Central memory CD8-positive, alpha-beta T cell (primary cell): ENCODE data around the gene CCDC107.
A peak's percentile ranks its signal among the peaks of the same experiment; 100 is the strongest.
"Not testable (repeated sequence)": the region's sequence is repeated elsewhere in the genome, so short reads cannot be mapped to it uniquely, and the experiment has no call there.

ENCODE experiments used
- ATAC-seq: fragments of 150-1000 bp; cut with Tn5 transposase; replicated peaks from 2 replicates; pipeline ENCODE4 v1.10.0; 2022; ENCODE audit warnings: mild to moderate bottlenecking, moderate FRiP score, moderate number of reproducible peaks; ENCODE audit not compliant: poor library complexity, severe bottlenecking; ENCODE audit errors: extremely low read depth
- DNase-seq, 2 donors: peaks; one replicate each; pipeline ENCODE4 v3.0.0; 2021; ENCODE audit warnings: low spot score in 2 of 2
- H3K27ac Mint-ChIP-seq: one replicate; pipeline ENCODE4 v1.8.0; 2022; ENCODE audit warnings: low read depth, mild to moderate bottlenecking, moderate library complexity, mixed read lengths
- H3K27me3 Mint-ChIP-seq: one replicate; pipeline ENCODE4 v1.8.0; 2022; ENCODE audit warnings: mixed read lengths
- H3K36me3 Mint-ChIP-seq: one replicate; pipeline ENCODE4 v1.8.0; 2022; ENCODE audit warnings: mild to moderate bottlenecking, moderate library complexity, mixed read lengths; ENCODE audit not compliant: insufficient read depth
- H3K4me1 Mint-ChIP-seq: one replicate; pipeline ENCODE4 v1.8.0; 2022; ENCODE audit warnings: mixed read lengths
- H3K4me3 Mint-ChIP-seq: one replicate; pipeline ENCODE4 v1.8.0; 2022; ENCODE audit warnings: mild to moderate bottlenecking, moderate library complexity, mixed read lengths
- H3K9me3 Mint-ChIP-seq: one replicate; pipeline ENCODE4 v1.8.0; 2022; ENCODE audit warnings: mixed read lengths

The CCDC107 gene

GRCh38 chr9:35658137-35658967 lies at the start of gene CCDC107:
Gene CCDC107, plus strand, starts transcription at chr9:35658292. Its CDS starts 88 bp downstream, at chr9:35658380.
- Mint-ChIP-seq H3K4me1 (peaks cover 66% of the 10 kb centered on the region), H3K4me3 (peak within 1 kb of the TSS; percentile 91), H3K27me3 (no peaks in the 10 kb centered on the region), H3K9me3 (no peaks in the 10 kb centered on the region), H3K27ac (peak within 1 kb of the TSS; percentile 100), H3K36me3 (peaks cover 44% of the 10 kb centered on the region)
- ATAC-seq (peak; percentile 53), DNase-seq (peak; percentile 75 to 81)

GRCh38 chr9:35609001-35609819 lies 48.9 kb upstream of the CCDC107 start:
- no peak for DNase-seq
- no peak overlapping the region for H3K4me3 Mint-ChIP-seq
- peaks cover 41% of the 10 kb centered on the region for H3K4me1 Mint-ChIP-seq
- H3K36me3 Mint-ChIP-seq, result peaks cover 11% of the 10 kb centered on the region
- ATAC-seq, result no peak
- no peaks in the 10 kb centered on the region for H3K27me3 Mint-ChIP-seq
- no peak overlapping the region for H3K27ac Mint-ChIP-seq
- no peaks in the 10 kb centered on the region for H3K9me3 Mint-ChIP-seq

- Mint-ChIP-seq H3K27me3 (no peaks in the 10 kb centered on the region), H3K4me3 (no peak overlapping the region), H3K9me3 (no peaks in the 10 kb centered on the region), H3K4me1 (peaks cover 35% of the 10 kb centered on the region), H3K27ac (no peak overlapping the region), H3K36me3 (peaks cover 6% of the 10 kb centered on the region)
- no peak for ATAC-seq
- no peak for DNase-seq
Measured at GRCh38 chr9:35609820-35610163, 48.3 kb upstream of the CCDC107 start.

GRCh38 chr9:35611230-35611797 lies 46.8 kb upstream of the CCDC107 start:
- ATAC-seq (peak; percentile 77), DNase-seq (peak; percentile 30 to 38)
- Mint-ChIP-seq H3K9me3 (no peaks in the 10 kb centered on the region), H3K27ac (no peak overlapping the region), H3K4me3 (no peak overlapping the region), H3K36me3 (peaks cover 7% of the 10 kb centered on the region), H3K4me1 (peaks cover 35% of the 10 kb centered on the region), H3K27me3 (no peaks in the 10 kb centered on the region)

GRCh38 chr9:35612066-35612465 lies 46.0 kb upstream of the CCDC107 start:
- H3K27me3 Mint-ChIP-seq, ATAC-seq, DNase-seq, H3K4me3 Mint-ChIP-seq, H3K36me3 Mint-ChIP-seq, H3K27ac Mint-ChIP-seq, H3K9me3 Mint-ChIP-seq: not testable (repeated sequence)
- peaks cover 37% of the 10 kb centered on the region for H3K4me1 Mint-ChIP-seq

- DNase-seq, result no peak
- H3K36me3 Mint-ChIP-seq, result peaks cover 9% of the 10 kb centered on the region
- no peak for ATAC-seq
- no peaks in the 10 kb centered on the region for H3K9me3 Mint-ChIP-seq
- no peaks in the 10 kb centered on the region for H3K27me3 Mint-ChIP-seq
- peaks cover 37% of the 10 kb centered on the region for H3K4me1 Mint-ChIP-seq
- H3K27ac Mint-ChIP-seq, result no peak overlapping the region
- H3K4me3 Mint-ChIP-seq, result no peak overlapping the region
Measured at GRCh38 chr9:35612843-35613242, 45.2 kb upstream of the CCDC107 start.

GRCh38 chr9:35615981-35616680 lies 42.0 kb upstream of the CCDC107 start:
- no peak for ATAC-seq
- no peak for DNase-seq
- H3K4me3 Mint-ChIP-seq, result peak overlapping the region; percentile 86
- H3K9me3 Mint-ChIP-seq, result no peaks in the 10 kb centered on the region
- peak overlapping the region; percentile 96 for H3K27ac Mint-ChIP-seq
- H3K4me1 Mint-ChIP-seq, result peaks cover 50% of the 10 kb centered on the region
- peaks cover 7% of the 10 kb centered on the region for H3K36me3 Mint-ChIP-seq
- no peaks in the 10 kb centered on the region for H3K27me3 Mint-ChIP-seq

GRCh38 chr9:35616681-35617459 lies 41.2 kb upstream of the CCDC107 start:
- Mint-ChIP-seq H3K27me3 (no peaks in the 10 kb centered on the region), H3K36me3 (peaks cover 7% of the 10 kb centered on the region), H3K9me3 (no peaks in the 10 kb centered on the region), H3K27ac (peak overlapping the region; percentile 96), H3K4me3 (peak overlapping the region; percentile 86), H3K4me1 (peaks cover 42% of the 10 kb centered on the region)
- peak; percentile 63 for ATAC-seq
- DNase-seq, result peak; percentile 39 to 62

- peaks cover 42% of the 10 kb centered on the region for H3K4me1 Mint-ChIP-seq
Measured at GRCh38 chr9:35617548-35617947, 40.5 kb upstream of the CCDC107 start.

GRCh38 chr9:35618325-35618727 lies 39.8 kb upstream of the CCDC107 start, which contains the start of gene CD72:
Gene CD72, minus strand, starts transcription at chr9:35618413. Its CDS starts 110 bp downstream, at chr9:35618303.
- Mint-ChIP-seq H3K36me3 (peaks cover 6% of the 10 kb centered on the region), H3K9me3 (no peaks in the 10 kb centered on the region), H3K4me1 (peaks cover 42% of the 10 kb centered on the region), H3K27me3 (no peaks in the 10 kb centered on the region), H3K27ac (peak within 1 kb of the TSS; percentile 96), H3K4me3 (peak within 1 kb of the TSS; percentile 86)
- DNase-seq (no peak), ATAC-seq (no peak)

More at GRCh38 chr9:35617548-35617947, 40.5 kb upstream of the CCDC107 start:
- DNase-seq (no peak), ATAC-seq (no peak)
- Mint-ChIP-seq H3K9me3 (no peaks in the 10 kb centered on the region), H3K36me3 (peaks cover 7% of the 10 kb centered on the region), H3K27ac (peak overlapping the region; percentile 96), H3K4me3 (peak overlapping the region; percentile 86), H3K27me3 (no peaks in the 10 kb centered on the region)

GRCh38 chr9:35618854-35619799 lies 39.0 kb upstream of the CCDC107 start:
- H3K36me3 Mint-ChIP-seq, result peaks cover 5% of the 10 kb centered on the region
- peak overlapping the region; percentile 86 for H3K4me3 Mint-ChIP-seq
- no peaks in the 10 kb centered on the region for H3K9me3 Mint-ChIP-seq
- peak in 1 of 2 donors; percentile 53 for DNase-seq
- H3K27me3 Mint-ChIP-seq, result no peaks in the 10 kb centered on the region
- peak overlapping the region; percentile 96 for H3K27ac Mint-ChIP-seq
- peaks cover 42% of the 10 kb centered on the region for H3K4me1 Mint-ChIP-seq
- peak; percentile 72 for ATAC-seq
